GM18526 (cell line): ENCODE results near the gene CDY1B.
"Not testable (repeated sequence)": the region's sequence is repeated elsewhere in the genome, so short reads cannot be mapped to it uniquely, and the experiment has no call there.

Source experiments
- POLR2A ChIP-seq: IDR thresholded peaks from 3 replicates; pipeline ENCODE4 v1.6.1; 2011; ENCODE audit not compliant: insufficient read length; ENCODE audit errors: extremely low read depth

CDY1B gene, protein sequence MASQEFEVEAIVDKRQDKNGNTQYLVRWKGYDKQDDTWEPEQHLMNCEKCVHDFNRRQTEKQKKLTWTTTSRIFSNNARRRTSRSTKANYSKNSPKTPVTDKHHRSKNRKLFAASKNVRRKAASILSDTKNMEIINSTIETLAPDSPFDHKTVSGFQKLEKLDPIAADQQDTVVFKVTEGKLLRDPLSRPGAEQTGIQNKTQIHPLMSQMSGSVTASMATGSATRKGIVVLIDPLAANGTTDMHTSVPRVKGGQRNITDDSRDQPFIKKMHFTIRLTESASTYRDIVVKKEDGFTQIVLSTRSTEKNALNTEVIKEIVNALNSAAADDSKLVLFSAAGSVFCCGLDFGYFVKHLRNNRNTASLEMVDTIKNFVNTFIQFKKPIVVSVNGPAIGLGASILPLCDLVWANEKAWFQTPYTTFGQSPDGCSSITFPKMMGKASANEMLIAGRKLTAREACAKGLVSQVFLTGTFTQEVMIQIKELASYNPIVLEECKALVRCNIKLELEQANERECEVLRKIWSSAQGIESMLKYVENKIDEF

DNA sequence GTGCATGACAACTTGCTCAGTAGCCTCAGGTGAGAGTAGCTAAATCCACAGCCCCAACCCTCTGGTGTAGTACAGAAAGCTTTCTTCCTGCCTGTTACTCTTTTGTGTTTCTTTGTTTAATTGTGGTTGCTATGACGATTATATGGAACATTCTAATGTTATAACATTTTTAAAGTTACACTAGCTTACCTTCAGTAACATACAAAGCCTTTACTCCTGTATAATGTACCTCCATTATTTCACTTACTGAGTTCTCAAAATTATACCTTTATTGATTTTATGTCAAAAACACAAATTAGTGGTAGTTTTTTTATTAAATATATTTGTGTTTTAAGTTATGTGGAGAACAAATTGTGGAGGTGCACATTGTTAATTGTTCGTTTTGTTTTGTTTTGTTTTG lies at the start of gene CDY1B:
CDY1B (minus strand) TSS at position 101 of the 400 bp plus-strand sequence. CDS start 331 bp downstream, outside the sequence.
- not testable (repeated sequence) for TF ChIP-seq POLR2A
